ENCODE data around the gene GRK5.

DNA sequence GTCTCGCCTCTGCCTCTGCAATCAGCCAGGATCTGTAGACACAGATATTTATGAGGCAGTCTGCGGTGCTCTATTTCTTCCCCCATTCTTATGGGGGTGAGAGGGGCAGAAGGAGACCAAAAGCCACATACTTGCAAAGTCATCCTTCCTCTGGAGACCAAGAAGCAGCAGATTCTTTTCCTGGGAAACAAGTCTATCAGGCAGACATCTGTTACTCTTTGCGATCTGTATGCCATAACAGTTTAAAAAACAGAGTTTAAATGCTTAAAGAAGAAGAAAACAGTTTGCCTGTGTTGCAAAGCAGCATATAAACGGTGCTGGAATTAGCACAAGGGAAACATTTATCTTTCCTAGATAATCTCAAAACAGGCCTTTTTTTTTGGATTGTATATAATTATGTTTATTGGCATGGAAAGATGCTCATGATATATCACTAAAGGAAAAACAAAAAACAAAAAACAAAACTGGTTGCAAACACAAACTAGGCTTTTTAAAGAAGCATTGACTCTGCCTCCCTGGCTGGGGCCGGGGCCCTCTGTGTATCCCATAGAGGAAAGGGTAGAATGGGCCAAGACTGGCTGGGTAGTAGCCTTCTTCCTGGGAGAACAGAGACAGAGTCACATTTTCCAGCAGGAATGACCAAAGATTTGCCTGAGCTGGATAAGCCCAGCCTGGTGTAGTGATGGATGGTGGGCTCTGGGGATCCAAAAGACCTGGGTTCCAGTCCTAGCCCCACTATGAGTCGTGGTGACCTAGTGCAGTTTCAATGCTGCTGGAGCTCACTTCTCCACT is 284.8 kb downstream of the GRK5 start:
- TF ChIP-seq, protein P1, sequence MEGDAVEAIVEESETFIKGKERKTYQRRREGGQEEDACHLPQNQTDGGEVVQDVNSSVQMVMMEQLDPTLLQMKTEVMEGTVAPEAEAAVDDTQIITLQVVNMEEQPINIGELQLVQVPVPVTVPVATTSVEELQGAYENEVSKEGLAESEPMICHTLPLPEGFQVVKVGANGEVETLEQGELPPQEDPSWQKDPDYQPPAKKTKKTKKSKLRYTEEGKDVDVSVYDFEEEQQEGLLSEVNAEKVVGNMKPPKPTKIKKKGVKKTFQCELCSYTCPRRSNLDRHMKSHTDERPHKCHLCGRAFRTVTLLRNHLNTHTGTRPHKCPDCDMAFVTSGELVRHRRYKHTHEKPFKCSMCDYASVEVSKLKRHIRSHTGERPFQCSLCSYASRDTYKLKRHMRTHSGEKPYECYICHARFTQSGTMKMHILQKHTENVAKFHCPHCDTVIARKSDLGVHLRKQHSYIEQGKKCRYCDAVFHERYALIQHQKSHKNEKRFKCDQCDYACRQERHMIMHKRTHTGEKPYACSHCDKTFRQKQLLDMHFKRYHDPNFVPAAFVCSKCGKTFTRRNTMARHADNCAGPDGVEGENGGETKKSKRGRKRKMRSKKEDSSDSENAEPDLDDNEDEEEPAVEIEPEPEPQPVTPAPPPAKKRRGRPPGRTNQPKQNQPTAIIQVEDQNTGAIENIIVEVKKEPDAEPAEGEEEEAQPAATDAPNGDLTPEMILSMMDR (IDR thresholded peaks at IDR 0.05), result no peak
- no peak for TF ChIP-seq POLR2A (IDR thresholded peaks at IDR 0.05)
- TF ChIP-seq POLR2AphosphoS5 (IDR thresholded peaks at IDR 0.05), result no peak

Data from prostate gland (tissue), 2 donors.